Stimulated activated CD4-positive, alpha-beta T cell treated with anti-CD3 and anti-CD28 coated beads, Interleukin-2, amount 100 ng/mL, for 48 hours (primary cell): ENCODE data around the gene SIPA1L3.
"Not testable (repeated sequence)": the region's sequence is repeated elsewhere in the genome, so short reads cannot be mapped to it uniquely, and the experiment has no call there.

Experiments
- DNase-seq, 2 donors: peaks; one replicate each; pipeline ENCODE4 v3.0.0-alpha.2; 2020

Gene SIPA1L3, protein sequence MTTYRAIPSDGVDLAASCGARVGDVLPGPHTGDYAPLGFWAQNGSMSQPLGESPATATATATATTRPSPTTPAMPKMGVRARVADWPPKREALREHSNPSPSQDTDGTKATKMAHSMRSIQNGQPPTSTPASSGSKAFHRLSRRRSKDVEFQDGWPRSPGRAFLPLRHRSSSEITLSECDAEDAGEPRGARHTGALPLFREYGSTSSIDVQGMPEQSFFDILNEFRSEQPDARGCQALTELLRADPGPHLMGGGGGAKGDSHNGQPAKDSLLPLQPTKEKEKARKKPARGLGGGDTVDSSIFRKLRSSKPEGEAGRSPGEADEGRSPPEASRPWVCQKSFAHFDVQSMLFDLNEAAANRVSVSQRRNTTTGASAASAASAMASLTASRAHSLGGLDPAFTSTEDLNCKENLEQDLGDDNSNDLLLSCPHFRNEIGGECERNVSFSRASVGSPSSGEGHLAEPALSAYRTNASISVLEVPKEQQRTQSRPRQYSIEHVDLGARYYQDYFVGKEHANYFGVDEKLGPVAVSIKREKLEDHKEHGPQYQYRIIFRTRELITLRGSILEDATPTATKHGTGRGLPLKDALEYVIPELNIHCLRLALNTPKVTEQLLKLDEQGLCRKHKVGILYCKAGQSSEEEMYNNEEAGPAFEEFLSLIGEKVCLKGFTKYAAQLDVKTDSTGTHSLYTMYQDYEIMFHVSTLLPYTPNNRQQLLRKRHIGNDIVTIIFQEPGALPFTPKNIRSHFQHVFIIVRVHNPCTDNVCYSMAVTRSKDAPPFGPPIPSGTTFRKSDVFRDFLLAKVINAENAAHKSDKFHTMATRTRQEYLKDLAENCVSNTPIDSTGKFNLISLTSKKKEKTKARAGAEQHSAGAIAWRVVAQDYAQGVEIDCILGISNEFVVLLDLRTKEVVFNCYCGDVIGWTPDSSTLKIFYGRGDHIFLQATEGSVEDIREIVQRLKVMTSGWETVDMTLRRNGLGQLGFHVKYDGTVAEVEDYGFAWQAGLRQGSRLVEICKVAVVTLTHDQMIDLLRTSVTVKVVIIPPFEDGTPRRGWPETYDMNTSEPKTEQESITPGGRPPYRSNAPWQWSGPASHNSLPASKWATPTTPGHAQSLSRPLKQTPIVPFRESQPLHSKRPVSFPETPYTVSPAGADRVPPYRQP (N-terminal part only)

DNA sequence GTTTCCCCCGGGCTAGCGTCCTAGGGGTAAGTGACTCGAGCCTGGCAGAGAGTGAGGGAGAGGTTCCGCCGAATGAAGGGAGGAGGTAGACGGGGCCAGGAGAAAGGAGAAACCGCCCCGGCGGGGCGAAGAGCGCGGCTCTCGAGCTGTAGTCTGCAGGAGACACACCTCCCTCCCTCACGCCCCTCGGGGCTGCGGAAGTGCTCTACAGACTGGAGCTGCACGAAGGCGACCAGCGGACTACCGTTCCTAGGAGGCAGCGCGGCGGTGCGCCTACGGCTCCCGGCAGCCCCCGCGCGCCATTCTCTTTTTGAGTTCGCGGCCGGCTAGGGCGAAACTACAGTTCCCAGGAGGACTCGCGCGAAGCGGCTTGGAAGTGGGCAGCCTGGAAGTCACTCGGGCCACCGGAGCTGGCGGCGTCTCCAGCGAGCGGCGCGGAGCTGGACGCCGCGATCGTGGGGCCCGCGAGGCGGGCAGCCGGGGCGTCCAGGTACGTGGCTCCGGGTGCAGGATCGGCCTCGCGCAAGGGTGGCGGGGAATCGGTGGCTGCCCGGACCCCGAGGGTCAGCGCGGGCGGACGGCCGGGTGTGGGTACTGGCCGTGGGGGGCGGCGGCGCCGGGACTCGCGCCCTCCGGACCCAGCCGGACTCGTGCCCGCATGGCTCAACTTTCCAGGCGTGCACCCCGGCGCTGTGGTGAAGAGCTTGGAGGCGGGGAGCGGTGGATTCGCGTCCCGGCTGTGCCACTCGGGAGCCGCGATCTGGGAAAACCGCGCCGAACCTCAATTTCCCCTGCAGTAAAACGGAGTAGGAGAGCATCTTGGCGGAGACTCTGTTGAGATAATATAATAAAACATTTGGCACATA is at the start of gene SIPA1L3:
Gene SIPA1L3, plus strand, starts transcription at position 340 of the 866 bp plus-strand sequence. CDS start 174,358 bp downstream, outside the sequence.
- DNase-seq, result peak; percentile 86 to 90

DNA sequence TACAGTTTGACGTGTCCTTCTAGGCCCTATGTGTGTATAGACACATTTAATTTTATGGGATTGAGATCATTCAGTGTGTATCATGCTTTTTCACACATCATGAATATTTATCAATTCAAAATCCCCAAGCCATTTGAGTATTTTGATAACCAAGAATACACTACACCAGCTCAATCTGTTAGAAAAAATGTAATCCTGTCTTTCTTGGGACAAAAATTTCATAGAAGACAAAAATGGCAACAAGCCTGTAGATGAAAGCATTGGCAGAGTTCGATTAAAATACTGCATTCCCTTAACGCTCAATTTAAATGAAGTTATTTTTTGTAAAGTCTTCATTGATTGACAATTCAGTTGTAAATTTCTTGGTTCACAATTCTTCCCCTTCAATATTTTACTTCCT is 42.5 kb upstream of the SIPA1L3 start:
- no peak for DNase-seq

DNA sequence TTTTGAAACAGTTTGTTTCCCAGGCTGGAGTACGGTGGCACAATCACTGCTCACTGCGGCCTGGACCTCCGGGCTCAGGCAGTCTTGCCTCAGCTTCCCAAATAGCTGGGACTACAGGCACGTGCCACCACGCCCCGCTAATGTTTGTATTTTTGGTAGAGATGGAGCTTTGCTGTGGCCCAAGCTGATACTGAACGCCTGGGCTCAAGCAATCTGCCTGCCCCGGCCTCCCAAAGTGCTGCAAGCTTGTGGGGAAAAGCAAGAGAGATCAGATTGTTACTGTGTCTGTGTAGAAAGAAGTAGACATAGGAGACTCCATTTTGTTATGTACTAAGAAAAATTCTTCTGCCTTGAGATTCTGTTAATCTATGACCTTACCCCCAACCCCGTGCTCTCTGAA is 41.1 kb upstream of the SIPA1L3 start:
- DNase-seq, result not testable (repeated sequence)

DNA sequence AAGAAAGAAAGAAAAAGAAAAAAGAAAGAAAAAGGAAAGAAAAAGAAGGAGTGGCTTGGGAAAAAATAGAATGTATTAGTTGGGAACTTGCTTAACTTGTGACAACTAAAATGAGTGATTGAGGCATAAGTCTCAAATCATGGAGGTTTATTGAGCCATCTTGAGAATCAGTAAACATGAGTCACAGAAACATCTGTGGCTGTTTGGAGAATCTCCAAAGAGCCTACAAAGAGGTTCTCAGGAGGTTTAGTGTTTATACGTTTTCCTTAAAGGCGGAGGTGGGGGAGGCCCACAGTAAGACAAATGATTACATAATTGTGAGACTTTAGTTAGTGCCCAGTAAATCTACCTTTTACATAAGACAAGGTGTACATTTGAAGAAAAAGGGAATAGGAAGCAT is 39.2 kb upstream of the SIPA1L3 start:
- DNase-seq, result no peak

DNA sequence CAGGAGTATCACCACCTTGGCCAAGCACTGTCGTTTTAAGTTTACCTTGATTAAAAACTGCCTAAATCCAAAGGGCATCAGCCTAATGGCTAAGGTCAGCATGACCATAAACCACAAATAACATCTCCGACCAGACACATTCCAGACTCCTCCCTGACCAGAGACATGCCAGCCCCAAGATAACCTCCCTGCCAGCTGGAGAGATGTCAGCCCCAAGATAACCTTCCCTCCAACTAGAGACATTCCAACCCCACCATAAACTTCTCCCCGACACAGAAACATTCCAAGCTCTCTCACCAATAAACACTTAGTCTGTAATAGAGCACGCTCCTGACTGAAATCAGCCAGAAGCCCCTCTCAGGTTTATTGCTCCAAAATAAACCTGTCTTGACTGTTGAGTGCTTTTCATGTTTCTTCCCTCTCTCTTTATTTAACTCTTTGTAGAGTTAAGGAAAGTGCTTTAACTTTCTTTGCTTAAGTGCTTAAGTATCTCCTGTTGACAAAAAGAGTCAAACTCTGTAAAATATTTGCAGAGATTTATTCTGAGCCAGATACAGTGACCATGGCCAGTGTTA is 37.2 kb upstream of the SIPA1L3 start:
- no peak for DNase-seq

DNA sequence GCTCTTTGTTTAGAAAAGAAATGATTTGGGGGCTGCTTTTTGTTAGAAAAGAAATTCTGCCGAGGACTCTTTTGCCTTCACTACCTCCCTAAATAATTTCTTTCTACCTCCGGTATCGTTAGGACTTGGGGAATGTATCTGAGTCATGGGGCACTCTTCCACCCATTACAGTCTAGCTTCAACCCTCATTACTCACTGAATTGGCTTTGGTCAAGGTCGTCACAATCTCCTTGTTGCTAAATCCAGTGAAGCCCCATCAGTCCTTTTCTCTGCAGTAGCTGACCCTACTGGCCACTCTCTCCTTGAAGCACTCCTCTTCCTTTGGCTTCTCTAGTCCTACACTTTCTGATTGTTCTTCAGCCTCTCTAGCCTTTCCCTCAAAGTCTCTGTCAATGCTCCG is 34.6 kb upstream of the SIPA1L3 start:
- no peak for DNase-seq

DNA sequence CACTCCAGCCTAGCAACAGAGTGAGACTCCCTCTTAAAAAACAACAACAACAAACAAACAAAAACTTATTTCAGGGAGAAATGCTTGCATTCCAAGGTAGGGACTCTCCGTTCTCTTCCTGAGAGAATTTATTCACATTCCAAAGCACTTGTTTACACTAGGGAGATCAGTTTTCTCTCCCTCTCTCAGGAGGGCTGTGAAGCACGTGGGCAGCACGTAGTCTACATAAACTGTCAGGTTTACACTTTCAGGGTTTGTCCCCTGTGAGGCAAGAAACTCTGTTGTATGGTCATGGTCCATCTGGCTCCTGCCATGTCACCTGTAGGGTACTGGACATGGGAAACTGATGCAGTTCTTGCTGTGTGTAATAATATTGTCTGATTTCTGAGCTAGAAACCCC is 32.2 kb upstream of the SIPA1L3 start:
- no peak for DNase-seq

DNA sequence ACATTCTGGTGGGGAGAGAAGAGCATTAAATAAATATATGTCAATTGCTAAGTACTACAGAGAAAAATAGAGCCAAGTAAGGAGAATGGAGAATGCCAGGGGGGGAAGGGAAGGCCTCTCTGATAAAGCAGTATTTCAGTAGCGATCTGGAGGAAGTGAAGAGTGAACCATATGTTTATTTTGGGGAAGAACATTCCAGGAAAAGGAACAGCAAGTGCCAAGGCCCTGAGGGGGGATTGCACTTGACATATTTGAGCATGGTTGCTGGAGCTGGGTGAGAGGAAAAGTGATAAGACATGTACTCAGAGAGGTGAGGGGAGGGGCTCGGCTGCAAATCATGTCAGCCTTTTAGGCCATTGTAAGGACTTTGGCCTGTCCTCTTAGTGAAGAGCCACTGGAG is 31.0 kb upstream of the SIPA1L3 start:
- no peak for DNase-seq

DNA sequence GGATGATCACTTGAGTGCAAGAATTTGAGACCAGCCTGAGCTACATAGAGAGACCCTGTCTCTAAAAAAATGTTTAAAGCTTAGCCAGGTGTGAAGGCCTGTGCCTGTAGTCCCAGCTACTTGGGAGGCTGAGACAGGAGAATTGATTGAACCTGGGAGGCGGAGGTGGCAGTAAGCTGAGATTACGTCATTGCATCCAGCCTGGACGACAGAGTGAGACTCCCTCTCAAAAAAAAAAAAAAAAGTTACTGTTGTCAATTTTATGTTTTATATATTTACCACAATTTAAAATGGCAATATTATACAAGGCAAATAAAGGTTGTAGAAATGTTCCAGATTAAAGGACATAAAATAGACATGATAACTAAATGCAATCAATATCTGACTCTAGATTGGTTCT is 29.9 kb upstream of the SIPA1L3 start:
- DNase-seq, result no peak

DNA sequence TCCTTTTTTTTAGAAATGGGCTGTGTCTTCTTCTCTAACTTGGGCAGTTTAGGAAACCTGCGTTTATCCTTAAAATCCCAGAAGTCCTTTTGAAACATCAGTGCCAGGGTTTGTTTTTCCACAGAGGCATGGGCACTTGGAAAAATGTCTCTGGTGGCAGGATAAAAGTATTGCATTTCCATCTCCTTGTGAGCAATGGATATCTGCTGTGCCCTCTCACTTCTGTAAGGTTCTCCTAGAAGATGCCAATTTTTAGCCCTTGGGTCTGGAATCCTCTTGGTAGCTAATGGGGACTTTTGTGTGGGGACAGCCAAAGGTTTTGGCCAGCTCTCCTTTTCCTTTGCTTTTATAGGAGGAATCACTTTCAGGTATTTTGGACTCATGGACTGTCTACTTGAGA is 21.6 kb upstream of the SIPA1L3 start:
- DNase-seq, result no peak

DNA sequence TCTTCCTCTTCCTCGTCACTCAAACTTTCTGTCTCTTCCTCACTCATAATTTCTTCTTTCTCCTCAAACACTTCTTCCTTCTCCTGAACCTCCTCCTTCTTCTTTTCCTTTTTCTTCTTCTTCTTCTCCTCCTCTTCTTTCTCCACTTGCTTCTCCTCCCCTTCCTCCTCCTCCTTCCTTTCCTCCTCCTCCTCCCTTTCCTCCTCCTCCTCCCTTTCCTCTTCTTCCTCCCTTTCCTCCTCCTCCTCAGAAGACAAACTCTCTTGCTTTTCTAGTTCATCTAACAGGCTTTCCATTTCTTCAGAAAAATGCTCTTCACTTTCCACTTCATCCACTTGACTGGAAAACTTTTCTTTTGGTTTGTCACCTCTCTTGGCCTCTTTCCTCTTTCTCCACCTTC is 20.4 kb upstream of the SIPA1L3 start:
- DNase-seq, result no peak

DNA sequence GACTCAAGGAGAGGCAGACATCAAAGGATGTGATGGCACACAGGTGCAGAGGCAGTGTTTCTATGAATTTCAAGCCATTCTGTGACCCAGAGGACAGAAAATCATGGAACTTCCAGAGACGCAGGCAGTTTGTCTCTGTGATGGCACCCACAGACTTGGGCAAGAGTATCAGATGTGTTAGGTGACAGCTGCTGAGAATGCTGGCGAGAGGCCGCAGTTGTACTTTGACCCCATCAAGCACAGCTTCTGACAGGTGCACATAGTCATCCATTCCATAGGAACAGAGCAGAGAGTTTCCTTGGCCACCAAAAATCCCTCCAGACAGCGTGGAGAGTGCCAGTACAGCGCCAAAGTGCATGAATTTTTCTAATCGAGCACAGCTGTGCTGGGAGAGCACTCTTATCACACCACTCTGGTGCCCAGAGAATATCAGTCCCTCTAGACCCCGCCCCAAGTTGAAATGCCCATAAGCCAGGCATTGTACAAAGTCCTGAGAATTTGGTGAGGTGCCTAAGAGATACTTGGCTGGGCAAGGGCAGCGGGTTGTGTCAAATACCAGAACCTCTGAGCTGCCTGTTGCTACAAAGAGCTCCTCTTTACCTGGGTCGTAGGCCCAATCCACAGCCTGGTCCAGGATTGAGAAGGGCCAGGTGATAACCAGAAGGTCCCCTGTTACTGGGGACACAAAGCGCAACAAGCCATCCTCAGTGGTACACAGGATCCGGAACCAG is 13.0 kb upstream of the SIPA1L3 start:
- no peak for DNase-seq

DNA sequence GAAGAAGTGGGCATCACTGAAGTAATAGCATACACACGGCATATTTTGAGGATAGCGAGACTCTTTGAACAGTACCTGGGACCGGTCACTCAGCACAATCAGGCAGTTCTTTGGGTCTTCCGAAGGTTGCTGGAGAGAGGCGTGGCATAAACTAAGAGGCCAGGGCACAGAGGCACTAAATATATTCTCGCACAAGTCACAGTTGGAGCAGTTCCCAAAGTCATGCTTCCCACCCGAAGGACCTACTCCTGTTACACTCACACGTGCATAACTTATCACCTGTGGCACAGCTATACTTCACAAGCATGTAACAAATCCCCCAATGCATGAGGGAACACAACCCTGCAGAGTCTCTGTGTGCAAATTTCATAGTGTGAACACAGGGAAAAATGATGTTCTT is 10.8 kb upstream of the SIPA1L3 start:
- DNase-seq, result no peak

DNA sequence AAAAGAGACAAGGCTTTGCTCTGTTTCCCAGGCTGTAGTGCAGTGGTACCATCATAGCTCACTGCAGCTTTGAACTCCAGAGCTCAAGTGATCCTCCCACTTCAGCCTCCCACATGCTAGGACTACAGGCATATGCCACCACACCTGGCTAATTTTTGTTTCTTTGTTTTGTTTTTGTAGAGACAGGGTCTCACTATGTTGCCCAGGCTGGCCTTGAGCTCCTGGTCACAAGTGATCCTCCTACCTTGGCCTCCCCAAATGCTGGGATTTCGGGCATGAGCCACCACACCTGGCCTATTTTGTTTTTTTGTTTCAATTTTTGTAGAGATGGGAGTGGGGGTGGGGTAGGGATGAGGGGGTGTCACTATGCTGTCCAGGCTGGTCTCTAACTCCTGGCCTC is 7.6 kb upstream of the SIPA1L3 start:
- no peak for DNase-seq

DNA sequence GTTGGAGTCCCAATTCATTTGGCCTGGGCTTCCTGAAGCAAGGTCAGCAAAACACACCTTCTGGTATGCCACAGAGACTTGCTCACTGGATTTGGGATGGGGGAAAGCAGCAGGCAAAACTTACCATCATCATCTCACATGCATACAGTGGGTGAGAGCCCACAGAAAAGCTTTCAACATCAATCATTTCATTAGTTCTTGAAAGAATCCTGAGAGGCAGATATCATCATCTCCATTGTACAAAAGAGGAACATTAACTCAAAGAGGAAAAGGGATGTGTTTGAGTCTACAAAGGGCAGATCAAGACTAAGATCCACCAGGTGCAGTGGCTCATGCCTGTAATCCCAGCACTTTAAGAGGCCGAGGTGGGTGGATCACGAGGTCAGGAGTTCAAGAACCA is 7.0 kb upstream of the SIPA1L3 start:
- DNase-seq, result no peak

DNA sequence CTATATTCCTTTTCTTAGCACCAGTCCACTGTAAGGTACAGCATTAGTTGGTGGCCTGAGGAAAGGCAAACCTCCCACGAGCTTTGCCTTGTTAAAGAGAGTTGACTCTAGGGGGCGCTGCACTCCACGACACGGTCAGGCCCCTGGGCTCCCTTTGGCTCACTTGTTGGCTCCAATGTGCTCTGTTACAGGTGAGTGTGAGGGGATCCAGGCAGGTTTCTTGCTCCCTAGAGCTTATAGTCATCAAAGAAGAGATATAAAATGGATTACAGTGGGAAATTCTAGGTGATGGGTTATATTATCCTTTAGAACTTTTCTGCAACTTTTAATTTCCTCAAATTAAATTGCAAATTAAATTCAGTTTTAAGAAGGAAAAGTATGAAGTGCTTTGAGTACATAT is 4.3 kb upstream of the SIPA1L3 start:
- peak; percentile 87 to 89 for DNase-seq

DNA sequence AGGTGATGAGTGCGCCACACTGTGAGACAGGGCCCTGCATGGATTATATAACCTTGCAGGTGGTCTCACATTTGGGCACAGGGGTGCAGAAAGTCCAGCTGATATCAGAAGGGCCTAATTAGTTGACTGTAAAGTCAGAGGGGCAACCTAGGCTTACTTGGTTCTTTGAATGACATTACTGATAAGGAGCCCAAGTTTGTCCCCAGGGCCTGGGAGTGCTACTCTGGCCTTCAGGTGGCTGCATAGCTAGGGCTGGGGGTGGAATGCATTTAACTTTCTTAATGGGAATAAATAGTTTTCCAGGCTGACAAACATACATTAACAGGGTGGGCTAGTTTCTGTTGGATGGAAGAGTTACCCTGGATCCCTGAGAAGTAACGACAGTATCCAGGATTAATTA is 3.9 kb upstream of the SIPA1L3 start:
- no peak for DNase-seq

DNA sequence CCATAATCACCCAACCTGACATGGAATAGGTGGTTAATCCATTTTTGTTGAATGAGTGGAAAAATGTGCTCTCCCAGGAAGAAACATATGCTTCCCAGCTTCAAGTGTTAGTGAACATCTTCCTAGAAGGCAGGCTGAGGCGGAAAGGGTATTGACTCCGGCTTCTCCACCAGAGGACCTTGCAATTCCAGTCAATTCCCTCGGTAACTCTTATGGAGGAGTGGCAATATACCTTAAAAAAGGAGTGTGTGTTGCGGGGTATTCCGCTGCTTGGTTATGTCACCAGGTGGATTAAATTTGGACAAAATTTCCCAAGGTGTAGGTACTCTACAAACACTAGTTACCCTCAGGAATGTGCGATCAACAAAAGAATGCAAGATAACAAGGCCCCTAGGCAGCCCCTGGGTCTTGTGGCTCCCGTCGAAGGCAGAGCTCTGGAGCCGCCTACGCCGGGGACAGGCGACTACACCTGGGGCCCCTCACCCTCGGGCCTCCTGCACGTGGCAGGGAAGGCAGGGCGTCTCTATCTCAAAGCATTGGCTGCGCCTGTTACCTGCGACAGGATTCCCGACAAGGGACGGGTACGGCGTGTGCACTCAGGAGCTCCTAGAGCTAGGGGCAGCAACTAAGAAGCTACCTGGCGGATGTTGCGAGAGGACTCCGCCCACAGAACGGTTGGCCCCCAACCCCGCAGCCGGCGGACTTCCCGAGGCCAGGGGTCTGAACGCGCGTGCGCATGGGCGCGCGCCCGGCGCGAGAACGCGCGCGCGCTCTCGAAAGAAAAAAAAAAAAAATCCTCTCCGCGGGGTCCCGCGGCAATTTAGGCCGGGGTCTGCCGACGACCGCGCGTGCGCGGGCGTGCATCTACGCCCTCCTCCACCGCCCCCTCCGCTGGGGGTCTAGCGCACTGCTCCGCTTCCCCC is 801 bp upstream of the SIPA1L3 start, which contains the start of gene WDR87:
Gene WDR87, minus strand, starts transcription at position 649 of the 923 bp plus-strand sequence. CDS start 8,355 bp downstream, outside the sequence.
- DNase-seq, result peak; percentile 7 to 23

DNA sequence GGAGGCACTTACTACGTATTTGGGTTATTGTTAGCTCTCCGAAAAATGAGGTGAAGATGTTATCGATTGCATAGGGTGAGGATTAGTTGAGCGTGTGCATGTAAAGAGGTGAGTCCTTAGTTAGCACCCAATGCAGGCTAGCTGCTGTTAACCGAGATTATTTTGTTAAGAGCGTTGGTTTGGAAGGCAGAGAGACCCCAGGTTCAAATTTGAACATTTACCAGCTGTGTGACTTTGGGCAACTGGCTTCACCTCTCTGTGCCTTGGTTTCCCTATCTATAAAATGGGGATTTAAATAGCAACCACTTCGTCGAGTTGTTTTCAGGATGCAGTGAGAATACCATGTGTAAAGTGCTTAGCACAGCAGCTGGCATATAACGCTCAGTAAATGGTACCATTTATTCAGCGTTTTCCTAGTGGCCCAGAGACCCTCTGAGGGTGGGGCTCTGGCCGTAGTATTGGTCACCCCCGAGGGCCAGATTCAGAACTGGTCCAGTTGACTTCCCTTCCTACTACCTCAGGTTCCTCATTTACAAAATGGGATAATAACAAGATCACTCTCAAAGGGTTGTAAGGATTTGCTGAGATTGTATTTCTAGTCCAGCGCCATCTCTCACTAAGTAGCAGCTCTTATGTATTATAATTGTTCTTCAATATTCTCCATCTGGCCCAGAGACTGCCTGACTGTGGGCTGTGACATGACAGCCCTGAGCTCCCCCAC is 887 bp downstream of the SIPA1L3 start:
- no peak for DNase-seq
